ENCODE measurements around the gene CHN2.

DNA sequence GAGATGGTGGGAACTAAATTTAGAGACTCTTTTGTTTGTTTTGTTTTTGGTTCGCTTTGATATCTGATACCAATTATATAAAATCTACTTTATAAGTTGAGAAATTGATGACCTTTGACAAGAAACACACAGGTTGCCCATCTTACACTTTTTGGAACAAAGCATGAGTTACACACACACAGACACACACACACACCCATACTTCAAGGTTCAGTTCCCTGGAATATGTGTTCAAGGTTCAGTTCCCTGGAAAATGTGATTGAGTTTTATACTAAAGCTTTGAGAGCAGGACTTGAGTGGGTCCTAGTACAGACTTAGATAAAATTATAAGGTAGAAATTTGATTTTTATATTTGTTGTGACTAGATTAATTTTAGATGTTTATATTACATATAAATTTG, 234.8 kb downstream of the CHN2 start:
- no peak for TF ChIP-seq POLR2A (IDR thresholded peaks at IDR 0.05; ENCODE audit: borderline replicate concordance, extremely low read depth, insufficient read depth, insufficient read length)
- TF ChIP-seq POLR2AphosphoS5 (IDR thresholded peaks at IDR 0.05; ENCODE audit: low read depth, low read length) = no peak
- no peak for TF ChIP-seq EGR1 (IDR thresholded peaks at IDR 0.05; ENCODE audit: low read depth)

Data from HCT116 (cell line).